Hematopoietic multipotent progenitor cell treated with erythropoietin and hydrocortisone succinate and interleukin-3 and kit ligand, for 17 days (in vitro differentiated cells): ENCODE data around the gene MAN2C1.

Experiments
- DNase-seq: peaks from one replicate; pipeline ENCODE4 v3.0.0-alpha.2; 2015; ENCODE audit warnings: low spot score

Gene MAN2C1

GRCh38 chr15:75309711-75310110 is 58.7 kb downstream of the MAN2C1 start:
- no peak for DNase-seq

GRCh38 chr15:75307778-75308390 is 60.5 kb downstream of the MAN2C1 start:
- no peak for DNase-seq

- no peak for DNase-seq
Observed at GRCh38 chr15:75306188-75306587, 62.2 kb downstream of the MAN2C1 start.
